ENCODE data around the gene C1QTNF1. TPM values are rescaled to one million over a fixed set of nuclear protein-coding genes. Genes with fewer than 3 reads are reported as not detected.

C1QTNF1 gene
- total and polyA plus RNA-seq, 2 experiments from 2014 or later, result 6.8 to 16.4 TPM

DNA sequence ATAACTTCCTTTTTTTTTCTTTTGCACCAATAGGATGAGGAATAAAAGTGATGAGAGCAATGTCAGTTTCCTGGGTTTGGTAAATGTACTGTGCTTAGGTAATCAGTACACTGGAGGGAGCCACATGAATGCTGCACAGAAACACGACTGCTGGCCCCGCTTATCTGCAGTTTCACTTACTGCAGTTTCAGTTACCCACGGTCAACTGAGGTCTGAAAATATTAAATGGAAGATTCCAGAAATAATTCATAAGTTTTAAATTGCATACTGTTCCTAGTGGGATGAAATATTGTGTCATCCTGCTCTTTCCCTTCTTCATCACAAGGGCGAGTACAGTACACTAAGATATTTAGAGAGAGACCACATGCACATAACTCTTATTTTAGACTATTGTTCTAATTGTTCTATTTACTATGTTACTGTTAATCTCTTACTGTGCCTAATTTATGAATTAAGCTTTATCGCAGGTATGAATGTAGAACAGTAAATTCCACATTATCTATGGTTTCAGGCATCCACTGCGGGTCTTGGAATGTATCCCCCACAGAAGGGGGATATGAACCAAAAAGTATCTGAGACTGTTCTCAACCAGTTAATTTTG lies 37.8 kb upstream of the C1QTNF1 start:
- H3K9me3 ChIP-seq (ENCODE audit: low read depth), result no peaks in the 10 kb centered on the region
- H3K4me1 ChIP-seq (ENCODE audit: low read depth), result peaks cover 16% of the 10 kb centered on the region
- peaks cover under 1% of the 10 kb centered on the region for H3K36me3 ChIP-seq
- H3K27ac ChIP-seq, result peak overlapping the region; percentile 46
- TF ChIP-seq, protein P1, sequence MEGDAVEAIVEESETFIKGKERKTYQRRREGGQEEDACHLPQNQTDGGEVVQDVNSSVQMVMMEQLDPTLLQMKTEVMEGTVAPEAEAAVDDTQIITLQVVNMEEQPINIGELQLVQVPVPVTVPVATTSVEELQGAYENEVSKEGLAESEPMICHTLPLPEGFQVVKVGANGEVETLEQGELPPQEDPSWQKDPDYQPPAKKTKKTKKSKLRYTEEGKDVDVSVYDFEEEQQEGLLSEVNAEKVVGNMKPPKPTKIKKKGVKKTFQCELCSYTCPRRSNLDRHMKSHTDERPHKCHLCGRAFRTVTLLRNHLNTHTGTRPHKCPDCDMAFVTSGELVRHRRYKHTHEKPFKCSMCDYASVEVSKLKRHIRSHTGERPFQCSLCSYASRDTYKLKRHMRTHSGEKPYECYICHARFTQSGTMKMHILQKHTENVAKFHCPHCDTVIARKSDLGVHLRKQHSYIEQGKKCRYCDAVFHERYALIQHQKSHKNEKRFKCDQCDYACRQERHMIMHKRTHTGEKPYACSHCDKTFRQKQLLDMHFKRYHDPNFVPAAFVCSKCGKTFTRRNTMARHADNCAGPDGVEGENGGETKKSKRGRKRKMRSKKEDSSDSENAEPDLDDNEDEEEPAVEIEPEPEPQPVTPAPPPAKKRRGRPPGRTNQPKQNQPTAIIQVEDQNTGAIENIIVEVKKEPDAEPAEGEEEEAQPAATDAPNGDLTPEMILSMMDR (IDR thresholded peaks at IDR 0.05; ENCODE audit: low read depth, low read length), result peak; percentile 54
- H3K4me3 ChIP-seq, result no peak overlapping the region
- no peaks in the 10 kb centered on the region for H3K27me3 ChIP-seq
- peak in 1 of 2 donors; percentile 80 for DNase-seq (ENCODE audit: low read depth in 1 of 2, low spot score in 1 of 2)

DNA sequence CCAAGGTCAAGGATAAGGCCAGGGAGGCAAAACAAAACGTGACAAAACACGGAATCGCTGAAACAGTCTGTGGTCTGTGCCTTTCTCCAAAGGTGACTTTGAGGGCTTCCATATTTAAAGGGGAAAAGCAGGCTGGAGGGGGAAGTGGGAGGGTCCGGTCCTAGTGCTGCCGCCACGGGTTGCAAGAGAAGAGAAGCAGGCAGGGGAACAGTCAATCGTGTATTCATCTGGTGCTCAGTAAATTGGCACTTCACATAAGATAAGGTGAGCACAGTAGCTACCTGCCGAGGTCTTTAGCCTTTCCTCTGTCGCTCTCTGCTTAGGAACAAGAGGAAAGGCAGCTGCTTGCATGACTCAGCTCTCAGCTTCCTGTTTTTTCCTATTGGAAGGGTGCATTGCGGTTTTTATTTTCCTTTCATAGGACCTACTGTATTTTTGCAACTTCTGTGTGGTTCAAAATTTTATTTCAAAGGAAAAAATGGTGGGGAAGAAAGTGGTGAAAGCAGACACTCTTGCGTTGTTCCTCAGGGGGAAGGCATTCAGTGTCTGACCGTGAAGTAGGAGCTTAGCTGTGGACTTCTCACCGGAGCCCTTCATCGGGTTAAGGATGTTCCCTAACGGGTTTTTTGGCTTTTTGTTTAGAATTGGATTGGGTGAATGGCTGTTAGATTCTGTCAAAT lies 37.2 kb upstream of the C1QTNF1 start:
- TF ChIP-seq, protein P1 (IDR thresholded peaks at IDR 0.05; ENCODE audit: low read depth, low read length), result no peak
- H3K36me3 ChIP-seq, result peaks cover 2% of the 10 kb centered on the region
- peak overlapping the region; percentile 46 for H3K27ac ChIP-seq
- H3K4me1 ChIP-seq (ENCODE audit: low read depth), result peaks cover 16% of the 10 kb centered on the region
- H3K4me3 ChIP-seq, result peak overlapping the region; percentile 5
- no peaks in the 10 kb centered on the region for H3K9me3 ChIP-seq (ENCODE audit: low read depth)
- peak; percentile 45 to 80 for DNase-seq (ENCODE audit: low read depth in 1 of 2, low spot score in 1 of 2)
- no peaks in the 10 kb centered on the region for H3K27me3 ChIP-seq

DNA sequence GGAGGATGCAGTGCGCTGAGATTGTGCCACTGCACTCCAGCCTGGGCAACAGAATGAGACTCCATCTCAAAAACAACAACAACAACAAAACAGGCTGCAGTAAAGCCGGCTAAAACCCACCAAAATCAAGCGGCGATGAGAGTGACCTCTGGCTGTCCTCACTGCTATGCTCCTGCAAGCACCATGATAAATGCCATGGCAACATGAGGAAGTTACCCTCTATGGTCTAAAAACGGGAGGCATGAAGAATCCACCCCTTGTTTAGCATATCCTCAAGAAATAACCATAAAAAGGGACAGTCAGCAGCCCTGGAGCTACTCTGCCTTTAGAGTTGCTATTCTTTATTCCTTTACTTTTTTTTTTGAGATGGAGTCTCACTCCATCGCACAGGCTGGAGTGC lies 35.8 kb upstream of the C1QTNF1 start:
- H3K27ac ChIP-seq, result no peak overlapping the region
- H3K9me3 ChIP-seq (ENCODE audit: low read depth), result no peaks in the 10 kb centered on the region
- no peaks in the 10 kb centered on the region for H3K27me3 ChIP-seq
- no peak overlapping the region for H3K4me3 ChIP-seq
- H3K4me1 ChIP-seq (ENCODE audit: low read depth), result peaks cover 16% of the 10 kb centered on the region
- DNase-seq (ENCODE audit: low read depth in 1 of 2, low spot score in 1 of 2), result peak in 1 of 2 donors; percentile 43
- TF ChIP-seq, protein P1 (IDR thresholded peaks at IDR 0.05; ENCODE audit: low read depth, low read length), result no peak
- peaks cover 2% of the 10 kb centered on the region for H3K36me3 ChIP-seq

DNA sequence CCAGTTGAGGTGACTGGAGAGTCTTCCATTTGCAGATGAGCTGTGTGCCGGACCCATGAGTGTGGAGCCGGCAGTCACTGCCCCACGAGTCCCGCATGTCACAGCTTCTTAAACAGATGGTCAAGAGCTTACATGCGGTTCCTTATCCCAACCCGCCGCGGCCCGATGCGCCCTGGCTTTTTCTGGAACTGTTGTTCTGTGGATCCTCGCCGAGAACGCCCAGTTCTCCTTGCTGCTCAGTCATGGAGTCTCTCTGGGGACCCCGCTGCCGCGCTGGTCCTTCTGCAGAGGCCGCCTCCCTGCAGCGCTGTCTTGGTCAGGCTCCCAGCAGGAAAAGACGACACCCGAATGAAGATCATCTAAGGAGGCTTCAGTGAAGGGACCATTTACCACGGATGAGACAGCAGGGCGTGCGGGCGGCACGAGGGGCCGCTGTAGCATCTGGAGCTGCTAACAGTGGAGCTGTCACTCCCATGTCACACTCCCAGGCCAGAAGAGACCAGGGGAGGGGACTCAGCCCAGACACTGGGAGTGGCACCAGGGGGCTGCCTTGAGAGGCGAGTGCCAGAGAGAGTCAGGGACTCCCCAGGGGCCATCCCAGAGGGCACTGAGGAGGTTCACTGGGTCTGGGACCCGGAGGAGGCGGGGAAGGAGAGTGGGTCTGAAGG lies 33.5 kb upstream of the C1QTNF1 start:
- Histone ChIP-seq H3K4me1 (ENCODE audit: low read depth) (peaks cover 16% of the 10 kb centered on the region), H3K27ac (no peak overlapping the region), H3K36me3 (peaks cover 5% of the 10 kb centered on the region), H3K4me3 (no peak overlapping the region), H3K9me3 (ENCODE audit: low read depth) (no peaks in the 10 kb centered on the region), H3K27me3 (no peaks in the 10 kb centered on the region)
- no peak for DNase-seq (ENCODE audit: low read depth in 1 of 2, low spot score in 1 of 2)
- TF ChIP-seq, protein P1 (IDR thresholded peaks at IDR 0.05; ENCODE audit: low read depth, low read length), result no peak

DNA sequence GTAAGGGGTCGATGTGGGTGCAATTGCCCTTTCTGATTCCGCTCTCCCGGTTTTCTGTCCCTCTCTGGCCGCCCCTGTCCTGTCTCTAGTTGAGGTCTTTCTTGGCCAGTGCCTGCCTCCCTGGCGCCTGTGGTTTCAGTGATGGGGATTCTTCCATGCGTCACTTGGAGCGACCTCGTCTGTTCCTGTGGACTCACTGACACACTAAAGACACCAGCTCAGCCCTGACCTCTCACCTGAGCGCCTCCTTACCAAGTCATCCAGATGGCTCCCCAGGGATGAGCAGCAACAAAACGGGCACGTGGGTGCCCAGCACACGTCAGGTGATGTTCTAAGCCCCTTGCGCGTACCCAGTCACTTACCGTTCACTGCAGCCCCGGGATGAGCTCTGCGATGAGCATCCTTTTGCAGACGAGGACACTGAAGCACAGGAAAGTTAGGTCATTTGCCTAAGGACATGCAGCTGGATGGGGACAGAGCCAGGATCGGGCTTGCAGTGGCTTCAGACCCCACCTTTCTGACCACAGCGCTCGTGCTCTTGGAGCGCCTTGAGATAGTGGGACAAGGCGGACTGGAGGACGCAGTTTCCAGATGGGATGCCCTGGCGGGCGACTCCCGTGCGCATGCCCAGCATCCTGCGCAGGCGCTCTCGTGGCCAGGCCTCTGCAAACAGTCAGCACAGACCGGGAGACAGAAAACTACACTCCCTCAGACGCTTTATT lies 32.8 kb upstream of the C1QTNF1 start:
- Histone ChIP-seq H3K27me3 (no peaks in the 10 kb centered on the region), H3K4me1 (ENCODE audit: low read depth) (peaks cover 16% of the 10 kb centered on the region), H3K9me3 (ENCODE audit: low read depth) (no peaks in the 10 kb centered on the region), H3K36me3 (peaks cover 7% of the 10 kb centered on the region), H3K4me3 (no peak overlapping the region), H3K27ac (no peak overlapping the region)
- DNase-seq (ENCODE audit: low read depth in 1 of 2, low spot score in 1 of 2), result no peak
- TF ChIP-seq, protein P1 (IDR thresholded peaks at IDR 0.05; ENCODE audit: low read depth, low read length), result no peak
